Fibroblast of gingiva (primary cell): Measurements from ENCODE around the gene MGAT5.

Experiments
- DNase-seq: peaks from one replicate; pipeline ENCODE4 v3.0.0-alpha.2; 2011; ENCODE audit warnings: low read depth

MGAT5 gene

GRCh38 chr2:134256956-134257355 is 3.1 kb downstream of the MGAT5 start:
- no peak for DNase-seq

- DNase-seq = no peak
Measured at GRCh38 chr2:134257509-134257908, 3.6 kb downstream of the MGAT5 start.

- DNase-seq = no peak
Measured at GRCh38 chr2:134257965-134258683, 4.3 kb downstream of the MGAT5 start.

GRCh38 chr2:134258684-134259388 is 5.0 kb downstream of the MGAT5 start:
- no peak for DNase-seq

- no peak for DNase-seq
Measured at GRCh38 chr2:134259571-134259970, 5.7 kb downstream of the MGAT5 start.

GRCh38 chr2:134259994-134260393 is 6.1 kb downstream of the MGAT5 start:
- DNase-seq = no peak

GRCh38 chr2:134260713-134261112 is 6.8 kb downstream of the MGAT5 start:
- peak; percentile 90 for DNase-seq

- DNase-seq = peak; percentile 85
Measured at GRCh38 chr2:134261398-134262131, 7.7 kb downstream of the MGAT5 start.

- DNase-seq = no peak
Measured at GRCh38 chr2:134262684-134263083, 8.8 kb downstream of the MGAT5 start.

- no peak for DNase-seq
Measured at GRCh38 chr2:134268265-134268664, 14.4 kb downstream of the MGAT5 start.

- DNase-seq = no peak
Measured at GRCh38 chr2:134269230-134269629, 15.4 kb downstream of the MGAT5 start.

GRCh38 chr2:134269972-134270735 is 16.3 kb downstream of the MGAT5 start:
- DNase-seq = no peak

- DNase-seq = no peak
Measured at GRCh38 chr2:134271758-134272157, 17.9 kb downstream of the MGAT5 start.

- DNase-seq = no peak
Measured at GRCh38 chr2:134272806-134273205, 18.9 kb downstream of the MGAT5 start.

GRCh38 chr2:134273256-134273983 is 19.5 kb downstream of the MGAT5 start:
- no peak for DNase-seq

GRCh38 chr2:134274121-134274520 is 20.2 kb downstream of the MGAT5 start:
- no peak for DNase-seq

GRCh38 chr2:134275058-134275862 is 21.4 kb downstream of the MGAT5 start:
- no peak for DNase-seq

GRCh38 chr2:134276381-134277172 is 22.7 kb downstream of the MGAT5 start:
- DNase-seq = no peak

GRCh38 chr2:134277223-134277622 is 23.4 kb downstream of the MGAT5 start:
- DNase-seq = no peak

- no peak for DNase-seq
Measured at GRCh38 chr2:134278553-134278952, 24.7 kb downstream of the MGAT5 start.
